Measurements from ENCODE around the gene CELA3B.
"Not testable (repeated sequence)": the region's sequence is repeated elsewhere in the genome, so short reads cannot be mapped to it uniquely, and the experiment has no call there.

CELA3B gene

DNA sequence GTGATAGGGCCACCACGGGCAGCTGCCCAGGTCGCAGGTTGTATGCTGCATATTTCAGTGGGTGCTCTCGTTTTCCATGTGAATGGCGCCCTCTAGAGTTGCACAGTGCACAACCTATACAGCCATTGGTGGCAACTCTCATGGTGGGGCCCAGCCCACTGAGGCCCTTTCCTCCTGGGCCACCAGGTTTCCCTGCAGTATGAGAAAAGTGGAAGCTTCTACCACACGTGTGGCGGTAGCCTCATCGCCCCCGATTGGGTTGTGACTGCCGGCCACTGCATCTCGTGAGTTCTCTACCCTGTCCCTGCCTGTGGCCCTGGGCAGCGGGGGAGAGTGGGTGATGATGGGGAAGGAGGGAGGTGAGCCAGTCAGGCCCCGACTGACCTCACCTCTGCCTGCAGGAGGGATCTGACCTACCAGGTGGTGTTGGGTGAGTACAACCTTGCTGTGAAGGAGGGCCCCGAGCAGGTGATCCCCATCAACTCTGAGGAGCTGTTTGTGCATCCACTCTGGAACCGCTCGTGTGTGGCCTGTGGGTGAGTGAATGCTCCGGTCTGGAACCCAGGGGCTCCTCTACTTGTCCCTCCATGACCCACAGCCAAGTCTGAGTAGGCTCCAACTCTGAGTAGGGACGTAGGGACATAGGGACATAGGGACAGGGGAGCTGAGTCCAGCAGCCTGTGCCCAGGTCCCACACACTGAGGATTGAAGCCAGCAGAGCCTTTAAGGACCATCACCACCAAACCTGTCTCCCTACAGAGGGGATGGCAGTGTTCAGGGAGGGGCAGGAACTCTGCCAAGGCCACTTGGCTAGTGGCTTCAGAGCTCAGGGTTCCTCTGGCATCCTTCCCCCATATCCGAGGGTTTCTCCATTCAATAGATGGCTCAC lies 28.7 kb downstream of the CELA3B start:
- DNase-seq (ENCODE audit: low read depth in 2 of 3, low spot score in 2 of 3) = not testable (repeated sequence)

DNA sequence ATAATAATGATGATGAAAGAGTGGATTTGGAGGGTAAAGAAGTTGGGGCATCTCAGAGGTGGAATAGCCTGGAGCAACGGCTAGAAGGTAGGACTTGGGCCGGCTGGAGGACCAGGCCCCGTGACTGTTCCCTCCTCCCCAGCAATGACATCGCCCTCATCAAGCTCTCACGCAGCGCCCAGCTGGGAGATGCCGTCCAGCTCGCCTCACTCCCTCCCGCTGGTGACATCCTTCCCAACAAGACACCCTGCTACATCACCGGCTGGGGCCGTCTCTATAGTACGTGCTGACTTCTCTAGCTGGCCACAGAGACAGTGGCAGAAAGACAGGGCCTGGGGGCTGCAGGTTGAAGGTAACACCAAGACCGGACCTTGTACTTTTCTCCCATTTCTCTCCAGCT lies 29.9 kb downstream of the CELA3B start:
- not testable (repeated sequence) for DNase-seq (ENCODE audit: low read depth in 2 of 3, low spot score in 2 of 3)

DNA sequence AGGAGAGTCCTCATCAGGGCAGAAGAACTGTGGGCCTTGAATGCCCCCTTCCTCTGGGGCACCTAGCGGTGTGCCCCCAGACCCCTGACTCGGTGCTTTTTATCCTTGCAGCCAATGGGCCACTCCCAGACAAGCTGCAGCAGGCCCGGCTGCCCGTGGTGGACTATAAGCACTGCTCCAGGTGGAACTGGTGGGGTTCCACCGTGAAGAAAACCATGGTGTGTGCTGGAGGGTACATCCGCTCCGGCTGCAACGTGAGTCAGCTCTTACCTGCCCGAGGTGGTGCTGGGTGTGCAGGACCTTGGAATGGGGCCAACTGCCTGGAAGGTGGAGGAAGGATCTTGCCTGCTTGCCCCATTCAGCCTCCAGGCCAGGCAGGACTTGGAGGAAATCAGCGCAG lies 30.4 kb downstream of the CELA3B start:
- DNase-seq (ENCODE audit: low read depth in 2 of 3, low spot score in 2 of 3) = not testable (repeated sequence)

DNA sequence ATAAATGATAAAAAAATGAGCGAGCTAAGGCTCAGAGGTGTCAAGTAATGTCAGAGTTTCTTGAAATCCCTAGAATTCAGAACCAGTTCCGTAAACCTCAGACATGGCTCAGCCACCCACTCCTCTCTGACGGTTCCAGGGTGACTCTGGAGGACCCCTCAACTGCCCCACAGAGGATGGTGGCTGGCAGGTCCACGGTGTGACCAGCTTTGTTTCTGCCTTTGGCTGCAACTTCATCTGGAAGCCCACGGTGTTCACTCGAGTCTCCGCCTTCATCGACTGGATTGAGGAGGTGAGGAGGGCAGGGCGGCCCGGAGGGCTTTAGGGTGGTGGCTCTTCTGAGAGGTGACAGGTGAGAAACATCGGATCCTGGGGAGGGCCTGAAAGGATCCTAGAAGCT lies 32.7 kb downstream of the CELA3B start:
- not testable (repeated sequence) for DNase-seq (ENCODE audit: low read depth in 2 of 3, low spot score in 2 of 3)

DNA sequence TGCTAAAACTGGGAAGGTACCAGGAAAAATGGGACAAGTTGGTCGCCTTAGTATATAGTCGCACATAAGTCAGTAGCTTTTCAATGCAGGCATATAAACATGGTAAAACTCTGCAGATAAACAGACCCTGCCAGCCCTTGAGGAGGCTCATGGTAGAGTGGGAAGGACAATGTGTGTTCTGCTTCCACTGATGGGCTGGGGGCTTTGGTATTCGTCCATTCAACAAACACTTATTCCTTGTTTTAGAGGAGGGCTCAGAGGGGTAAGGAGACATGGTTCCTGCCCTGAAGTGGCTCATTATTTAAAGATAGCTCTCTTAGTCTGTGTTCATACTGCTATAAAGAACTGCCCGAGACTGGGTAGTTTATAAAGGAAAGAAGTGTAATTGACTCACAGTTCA lies 35.9 kb downstream of the CELA3B start:
- DNase-seq (ENCODE audit: low read depth in 2 of 3, low spot score in 2 of 3) = not testable (repeated sequence)

DNA sequence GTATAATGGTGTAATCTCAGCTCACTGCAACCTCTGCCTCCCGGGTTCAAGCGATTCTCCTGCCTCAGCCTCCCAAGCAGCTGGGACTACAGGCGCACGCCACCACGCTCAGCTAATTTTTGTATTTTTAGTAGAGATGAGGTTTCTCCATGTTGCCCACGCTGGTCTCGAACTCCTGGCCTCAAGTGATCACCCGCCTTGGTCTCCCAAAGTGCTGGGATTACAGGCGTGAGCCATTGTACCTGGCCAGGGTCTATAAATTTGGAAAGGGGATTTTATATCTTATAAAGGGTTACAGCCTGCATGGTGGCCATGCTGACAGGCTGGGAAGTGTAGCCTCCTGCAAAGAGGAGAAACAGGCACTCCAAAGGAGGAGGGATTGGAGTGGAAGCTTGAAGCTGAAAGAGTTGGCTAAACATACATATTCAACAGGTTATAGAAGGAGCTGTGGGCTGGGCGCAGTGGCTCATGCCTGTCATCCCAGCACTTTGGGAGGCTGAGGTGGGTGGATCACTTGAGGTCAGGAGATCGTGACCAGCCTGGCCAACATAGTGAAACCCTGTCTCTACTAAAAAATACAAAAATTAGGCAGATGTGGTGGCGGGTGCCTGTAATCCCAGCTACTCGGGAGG lies 37.9 kb downstream of the CELA3B start:
- not testable (repeated sequence) for DNase-seq (ENCODE audit: low read depth in 2 of 3, low spot score in 2 of 3)

DNA sequence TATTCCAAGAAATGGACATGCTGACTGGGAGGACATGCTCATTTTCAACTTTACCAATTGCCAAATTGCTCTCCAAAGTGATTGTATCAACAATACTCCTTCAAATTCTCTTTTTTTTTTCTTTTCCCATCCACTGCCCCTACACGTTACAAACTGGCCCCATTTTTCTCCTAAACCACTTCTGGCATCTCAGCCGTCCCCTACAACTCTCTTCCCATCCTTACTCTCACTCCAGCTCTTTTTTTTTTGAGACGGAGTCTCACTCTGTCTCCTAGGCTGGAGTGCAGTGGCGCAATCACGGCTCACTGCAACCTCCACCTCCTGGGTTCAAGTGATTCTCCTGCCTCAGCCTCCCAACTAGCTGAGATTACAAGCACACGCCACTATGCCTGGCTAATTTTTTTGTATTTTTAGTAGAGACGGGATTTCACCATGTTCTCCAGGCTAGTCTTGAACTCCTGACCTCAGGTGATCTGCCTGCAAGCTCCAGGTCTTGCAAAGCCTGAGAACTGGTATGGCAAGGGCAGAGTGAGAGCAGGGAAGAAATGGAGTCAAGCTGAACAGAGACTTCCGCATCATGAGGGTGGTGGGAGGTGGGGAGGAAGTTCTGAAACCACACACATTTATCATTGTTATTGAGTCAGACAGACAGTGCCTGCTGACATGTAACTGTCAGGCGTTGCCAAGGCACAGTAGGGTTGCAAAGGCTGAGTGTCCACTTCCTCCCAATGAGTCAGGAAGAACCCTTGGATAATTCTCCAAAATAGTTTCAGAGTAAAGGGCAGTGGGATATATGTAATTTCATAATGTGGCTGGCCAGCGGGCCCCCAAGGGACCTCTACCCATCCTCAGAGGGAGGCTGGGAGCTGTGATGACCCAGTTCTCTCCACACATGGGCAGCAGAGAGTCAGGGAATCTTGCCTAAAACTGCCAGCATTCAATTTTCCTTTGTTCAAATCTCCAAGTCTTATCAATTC lies 42.0 kb downstream of the CELA3B start:
- peak in 1 of 3 experiments; percentile 45 for DNase-seq (ENCODE audit: low read depth in 2 of 3, low spot score in 2 of 3)

DNA sequence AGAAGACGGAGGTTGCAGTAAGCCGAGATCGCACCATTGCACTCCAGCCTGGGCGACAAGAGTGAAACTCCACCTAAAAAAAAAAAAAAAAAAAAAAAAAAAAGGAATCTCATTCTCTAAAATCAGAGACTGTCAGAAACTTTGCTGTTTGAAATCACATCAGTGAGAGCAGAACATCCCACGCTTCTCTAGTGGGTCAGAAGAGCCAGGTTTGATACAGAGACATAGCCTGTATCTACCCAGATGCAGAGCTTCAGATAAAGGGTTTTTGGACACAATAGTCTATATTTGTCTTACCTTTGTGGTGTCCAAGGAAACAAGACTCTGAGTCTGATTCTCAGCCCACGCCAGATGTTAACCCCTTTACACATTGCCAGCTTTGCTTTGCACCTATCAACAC lies 44.2 kb downstream of the CELA3B start:
- no peak for DNase-seq (ENCODE audit: low read depth in 2 of 3, low spot score in 2 of 3)

DNA sequence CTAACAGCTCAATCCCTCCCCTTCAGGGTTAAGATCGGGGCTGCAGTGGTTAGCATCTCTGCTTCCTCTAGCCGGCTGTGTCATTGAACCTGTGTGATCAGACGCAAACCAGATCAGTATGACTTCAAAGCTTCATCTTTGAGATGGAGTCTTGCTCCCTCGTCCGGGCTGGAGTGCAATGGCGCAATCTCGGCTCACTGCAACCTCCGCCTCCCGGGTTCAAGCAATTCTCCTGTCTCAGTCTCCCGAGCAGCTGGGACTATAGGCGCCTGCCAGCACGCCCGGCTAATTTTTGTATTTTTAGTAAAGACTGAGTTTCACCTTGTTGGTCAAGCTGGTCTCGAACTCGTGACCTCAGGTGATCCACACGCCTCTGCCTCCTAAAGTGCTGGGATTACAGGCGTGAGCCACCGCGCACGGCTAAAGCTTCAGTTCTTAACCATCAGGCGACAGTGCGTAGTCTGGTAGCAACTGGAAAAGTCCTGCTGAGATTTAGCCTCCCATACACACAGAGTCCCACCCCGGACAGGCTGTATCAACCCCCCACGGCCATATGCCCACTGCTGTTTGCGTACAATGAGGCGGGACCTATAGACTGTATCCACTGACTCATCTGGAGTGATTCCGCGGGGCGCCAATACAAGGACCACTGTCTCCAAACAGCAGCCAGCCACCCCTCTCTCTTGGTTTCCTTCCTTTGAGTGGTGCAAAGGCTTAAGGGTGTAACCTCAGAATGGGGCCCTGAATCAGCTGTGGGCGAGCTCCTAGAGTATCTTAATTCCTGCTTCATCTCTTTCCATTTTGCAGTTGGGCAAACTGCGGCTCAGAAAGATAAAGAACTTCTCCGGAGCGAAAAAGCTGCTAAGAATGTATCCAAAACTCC lies 47.9 kb downstream of the CELA3B start:
- peak; percentile 18 to 56 (median 53) for DNase-seq (ENCODE audit: low read depth in 2 of 3, low spot score in 2 of 3)

DNA sequence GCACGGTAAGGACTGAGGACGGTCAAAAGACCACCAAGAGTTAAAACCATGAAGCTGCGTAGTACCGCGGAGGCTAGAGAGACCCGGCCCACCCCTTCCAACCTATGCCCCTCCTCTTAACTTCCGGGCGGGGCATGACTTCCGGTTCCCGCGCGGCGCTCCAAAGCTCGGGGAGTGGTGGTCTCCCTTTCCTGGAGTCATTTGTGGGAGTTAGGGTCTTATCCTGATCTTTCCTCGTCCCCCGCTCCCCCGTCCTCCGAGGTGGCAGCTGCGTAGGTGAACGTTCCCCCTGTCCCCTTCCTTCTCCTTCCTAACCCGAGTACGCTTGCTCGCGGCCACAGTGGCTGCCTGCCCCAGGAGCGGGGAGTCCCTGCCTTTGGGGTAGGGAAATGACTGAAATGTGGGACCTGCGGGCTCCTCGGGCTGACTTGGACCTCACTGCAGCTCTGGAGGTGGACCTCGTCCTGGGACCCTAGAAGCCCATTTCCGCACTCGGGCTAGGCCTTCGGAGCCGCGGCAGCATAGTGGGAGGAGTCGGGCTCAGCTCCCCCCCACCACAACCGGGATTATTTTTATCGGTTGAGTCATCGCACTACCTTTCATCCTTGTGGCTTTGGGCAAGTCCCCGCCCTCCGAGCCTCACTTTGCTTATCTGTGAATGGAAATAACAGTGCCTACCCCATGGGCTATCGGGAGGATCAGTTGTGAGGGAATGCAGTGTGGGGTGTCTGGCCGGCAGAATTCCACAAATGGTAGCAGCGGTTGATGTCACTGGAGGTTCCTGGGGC lies 48.7 kb downstream of the CELA3B start:
- peak; percentile 60 to 78 (median 76) for DNase-seq (ENCODE audit: low read depth in 2 of 3, low spot score in 2 of 3)

DNA sequence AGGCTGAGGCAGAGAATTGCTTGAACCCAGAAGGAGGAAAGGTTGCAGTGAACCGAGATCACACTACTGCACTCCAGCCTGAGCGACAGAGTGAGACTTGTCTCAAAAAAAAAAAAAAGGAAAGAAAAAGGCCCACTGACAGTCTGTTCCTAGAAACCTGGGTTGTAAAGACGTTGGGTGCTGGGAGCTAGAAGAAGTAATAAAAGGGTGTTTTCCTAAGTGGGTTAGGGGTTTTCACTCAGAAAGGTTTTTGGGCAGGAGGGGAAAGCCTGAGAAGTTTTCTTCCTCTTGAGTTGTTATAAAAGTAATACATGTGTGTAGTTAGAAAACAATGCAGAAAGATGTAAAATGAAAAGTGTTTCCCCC lies 50.1 kb downstream of the CELA3B start:
- no peak for DNase-seq (ENCODE audit: low read depth in 2 of 3, low spot score in 2 of 3)

DNA sequence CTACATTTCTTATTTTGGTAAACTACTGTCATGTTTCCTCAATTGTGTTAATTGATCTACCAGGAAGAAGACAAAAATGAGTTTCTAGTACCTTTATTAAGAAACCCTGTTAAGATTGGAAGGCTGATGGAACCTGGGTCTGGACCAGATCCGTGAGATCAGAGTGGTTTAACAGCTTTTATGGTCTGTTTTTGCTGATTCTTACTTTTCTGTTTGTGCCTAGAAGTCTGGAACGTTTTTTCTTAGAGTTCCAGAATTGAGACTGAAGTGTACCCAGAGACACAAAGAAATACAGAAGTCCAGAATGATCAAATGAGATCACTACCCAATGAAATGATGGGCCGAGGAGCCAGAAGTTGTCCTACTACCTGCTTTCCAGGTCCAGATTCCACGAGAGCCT lies 53.2 kb downstream of the CELA3B start:
- DNase-seq (ENCODE audit: low read depth in 2 of 3, low spot score in 2 of 3) = no peak

DNA sequence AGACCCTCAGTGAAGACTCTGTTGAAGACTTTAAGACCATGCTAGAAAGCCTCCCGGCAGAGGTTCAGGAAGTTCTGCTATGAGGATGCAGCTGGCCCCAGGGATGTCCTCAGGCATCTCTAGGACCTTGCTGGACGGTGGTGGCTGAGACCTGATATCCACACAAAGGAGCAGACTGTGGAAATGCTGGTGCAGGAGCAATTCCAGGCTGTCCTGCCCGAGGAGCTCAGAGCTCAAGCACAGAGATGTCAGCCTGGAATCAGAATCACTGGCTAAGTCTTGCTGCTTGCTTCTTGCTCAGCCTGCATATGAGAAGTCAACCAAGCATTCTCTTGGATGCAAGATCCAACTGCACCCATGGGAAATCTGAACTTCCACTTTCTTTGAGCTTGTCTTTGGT lies 53.7 kb downstream of the CELA3B start:
- DNase-seq (ENCODE audit: low read depth in 2 of 3, low spot score in 2 of 3) = no peak

DNA sequence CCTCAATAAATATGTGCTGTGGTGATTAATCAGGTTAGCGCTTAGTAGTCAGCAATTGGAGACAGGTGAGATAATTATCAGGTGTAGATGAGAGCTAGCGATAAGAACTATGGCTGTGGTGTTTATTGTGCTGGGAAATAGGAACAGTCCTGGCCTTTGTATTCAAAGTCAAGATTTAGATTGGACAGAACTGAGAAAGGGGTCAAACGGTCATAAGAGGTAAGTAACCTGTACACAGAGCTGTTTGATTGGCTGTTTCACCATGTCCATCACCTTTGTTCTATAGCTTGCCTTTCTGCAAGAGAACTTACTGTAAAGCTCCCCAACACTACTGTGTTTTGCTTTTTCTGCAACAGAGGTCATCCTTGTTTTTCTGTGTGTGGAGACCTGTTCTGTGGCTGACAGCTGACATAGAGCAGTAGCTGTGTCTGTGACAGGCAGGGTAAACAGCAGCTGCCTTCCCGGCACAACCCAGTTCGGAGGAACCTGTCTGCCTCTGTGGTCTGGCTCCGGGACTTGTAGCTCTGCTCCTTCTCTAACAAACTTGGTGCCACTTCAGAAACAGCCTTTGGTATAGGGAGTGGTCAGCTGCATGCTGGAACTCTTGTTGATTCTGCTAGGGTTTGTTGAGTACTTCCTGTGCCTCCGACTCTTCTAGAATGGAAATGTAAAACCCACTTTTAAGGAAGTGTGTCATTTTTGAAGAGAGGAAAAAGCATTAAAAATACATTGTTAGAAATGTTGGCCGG lies 54.6 kb downstream of the CELA3B start:
- DNase-seq (ENCODE audit: low read depth in 2 of 3, low spot score in 2 of 3) = no peak

DNA sequence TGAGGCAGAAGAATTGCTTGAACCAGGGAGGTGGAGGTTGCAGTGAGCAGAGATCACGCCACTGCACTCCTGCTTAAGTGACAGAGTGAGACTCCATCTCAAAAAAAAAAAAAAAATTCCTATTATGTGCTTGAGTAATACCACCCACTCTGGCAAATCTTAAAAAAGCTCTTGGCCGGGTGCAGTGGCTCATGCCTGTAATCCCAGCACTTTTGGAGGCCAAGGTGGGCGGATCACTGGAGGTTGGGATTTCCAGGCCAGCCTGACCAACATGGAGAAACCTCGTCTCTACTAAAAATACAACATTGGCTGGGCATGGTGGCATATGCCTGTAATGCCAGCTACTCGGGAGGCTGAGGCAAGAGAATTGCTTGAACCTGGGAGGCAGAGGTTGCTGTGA lies 58.0 kb downstream of the CELA3B start:
- DNase-seq (ENCODE audit: low read depth in 2 of 3, low spot score in 2 of 3) = not testable (repeated sequence)

DNA sequence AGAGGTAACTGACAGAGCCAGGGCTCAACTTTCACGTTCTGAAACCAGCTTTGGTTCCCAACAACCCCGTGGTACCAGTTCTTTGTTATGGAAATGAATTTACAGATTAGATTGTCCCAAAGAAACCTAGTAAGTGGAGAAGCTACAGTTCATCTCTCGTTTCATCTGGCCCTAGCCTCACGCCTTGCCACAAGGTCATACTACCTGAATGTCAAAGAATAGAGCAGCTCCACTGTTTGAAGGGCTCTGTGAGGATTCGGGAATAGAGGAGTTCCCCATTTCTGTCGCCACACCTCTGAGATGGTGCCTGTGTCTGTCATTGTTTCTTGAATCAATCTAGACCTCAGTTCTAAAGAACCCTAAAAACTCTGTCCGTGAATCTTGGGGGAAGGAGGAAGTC lies 60.7 kb downstream of the CELA3B start:
- DNase-seq (ENCODE audit: low read depth in 2 of 3, low spot score in 2 of 3) = no peak

DNA sequence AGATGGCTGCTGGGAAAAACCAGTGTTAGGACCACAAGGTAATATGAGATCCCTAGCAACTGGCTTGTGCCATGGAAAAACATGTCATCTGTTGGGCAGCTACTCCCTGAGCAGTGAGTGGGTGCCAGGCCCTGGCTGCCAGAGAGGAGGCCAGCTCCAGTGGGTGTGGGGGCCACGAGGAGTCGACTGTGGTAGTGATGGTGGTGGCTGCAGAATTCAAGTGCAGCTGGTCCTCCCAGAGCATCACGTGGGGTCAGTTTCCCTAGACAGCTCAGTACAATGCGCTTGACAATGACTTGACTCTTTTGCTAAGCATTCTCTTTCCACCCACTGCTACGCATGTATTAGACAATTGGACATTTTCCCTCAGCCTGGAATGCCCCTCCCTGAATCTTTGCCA lies 61.2 kb downstream of the CELA3B start:
- no peak for DNase-seq (ENCODE audit: low read depth in 2 of 3, low spot score in 2 of 3)

All from activated CD8-positive, alpha-beta memory T cell treated with anti-CD3 and anti-CD28 coated beads for 48 hours (primary cell).